Astrocyte of the cerebellum (primary cell): ENCODE results near the gene FBXL17.

ENCODE experiments used
- DNase-seq: peaks from one replicate; pipeline ENCODE4 v3.0.0-alpha.2; 2011; ENCODE audit warnings: low read depth
- H3K4me3 ChIP-seq: 2 replicates; pipeline ENCODE4 v1.5.1; 2011; ENCODE audit warnings: mild to moderate bottlenecking, low read depth, low read length, moderate library complexity
- CTCF ChIP-seq: IDR thresholded peaks from 2 replicates; pipeline ENCODE4 v1.5.1; 2012; ENCODE audit warnings: low read length, low read depth, moderate library complexity, mild to moderate bottlenecking; ENCODE audit errors: missing control alignments
- in situ Hi-C: cut with HindIII; loops from 2 replicates; pipeline ENCODE4 v1.10.0; 2017; ENCODE audit warnings: low sequenced_read_pairs

The FBXL17 gene

GRCh38 chr5:107853031-107853430 lies 528.9 kb downstream of the FBXL17 start:
- in situ Hi-C loops = no loop called here
- no peak for TF ChIP-seq CTCF
- no peak overlapping the region for H3K4me3 ChIP-seq
- DNase-seq = no peak

DNA sequence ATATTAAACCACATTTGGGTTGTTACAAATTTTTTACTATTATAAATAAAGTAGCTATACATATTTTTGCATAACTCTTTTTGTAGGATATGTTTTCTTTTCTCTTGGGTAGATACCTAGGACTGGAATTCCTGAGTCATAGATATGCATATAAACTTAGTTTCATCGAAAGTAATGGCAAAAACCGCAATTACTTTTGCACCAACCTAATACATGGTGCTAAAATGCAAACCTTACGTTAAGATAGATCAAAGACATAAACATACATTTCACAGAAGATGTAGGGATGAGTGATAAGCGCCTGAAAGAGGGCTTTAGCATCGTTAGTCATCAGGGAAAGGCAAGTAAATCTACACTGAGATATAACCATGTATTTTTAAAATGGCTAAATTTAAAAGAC lies 532.8 kb downstream of the FBXL17 start:
- TF ChIP-seq CTCF = no peak
- in situ Hi-C loops = no loop called here
- no peak for DNase-seq
- no peak overlapping the region for H3K4me3 ChIP-seq

GRCh38 chr5:107840592-107840991 lies 541.3 kb downstream of the FBXL17 start:
- H3K4me3 ChIP-seq = no peak overlapping the region
- DNase-seq = no peak
- no peak for TF ChIP-seq CTCF
- in situ Hi-C loops = no loop called here

- in situ Hi-C loops = no loop called here
- no peak for TF ChIP-seq CTCF
- H3K4me3 ChIP-seq = no peak overlapping the region
- no peak for DNase-seq
Measured at GRCh38 chr5:107840161-107840560, 541.7 kb downstream of the FBXL17 start.

- TF ChIP-seq CTCF = no peak
- no peak overlapping the region for H3K4me3 ChIP-seq
- DNase-seq = no peak
- in situ Hi-C loops = no loop called here
Measured at GRCh38 chr5:107835096-107835495, 546.8 kb downstream of the FBXL17 start.

- no peak for DNase-seq
- in situ Hi-C loops = no loop called here
- H3K4me3 ChIP-seq = no peak overlapping the region
- TF ChIP-seq CTCF = no peak
Measured at GRCh38 chr5:107832746-107833145, 549.2 kb downstream of the FBXL17 start.

DNA sequence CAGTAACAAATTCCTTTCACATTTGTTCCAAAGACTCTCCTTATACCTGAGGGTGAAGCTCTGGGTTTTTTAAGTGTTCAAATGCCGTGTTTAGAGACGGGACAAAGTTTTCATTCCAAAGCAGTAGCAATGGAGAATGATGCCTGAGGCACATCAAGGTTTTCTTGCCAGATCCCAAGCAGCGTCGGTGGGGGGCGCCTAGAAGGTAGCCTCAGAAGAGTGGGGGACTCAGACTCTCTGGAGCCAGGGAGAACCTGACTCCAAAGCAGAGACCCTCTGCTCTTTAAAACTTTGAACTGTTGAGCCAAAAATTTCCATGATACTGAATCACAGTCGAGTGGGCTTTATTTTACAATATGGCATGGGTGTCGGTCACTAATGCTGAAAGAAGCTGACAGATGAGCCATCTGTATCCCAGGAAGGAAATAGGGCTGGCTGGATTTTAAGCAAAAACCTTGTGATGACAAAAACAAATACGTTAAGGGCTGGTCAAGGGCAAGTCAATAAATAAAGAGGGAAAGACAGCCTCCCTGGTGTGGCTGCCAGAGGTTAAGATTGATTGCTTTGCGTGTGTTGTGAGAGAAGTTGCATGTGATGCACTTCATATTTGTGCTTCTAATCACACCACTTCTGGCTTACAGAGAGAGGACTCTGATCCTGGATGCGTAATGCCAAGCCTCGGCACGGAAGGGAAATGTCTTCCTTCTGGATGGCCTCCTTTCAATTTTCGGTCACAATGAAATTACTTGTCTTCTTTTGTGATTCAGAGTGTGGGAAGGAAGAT lies 550.1 kb downstream of the FBXL17 start:
- no peak for TF ChIP-seq CTCF
- DNase-seq = no peak
- in situ Hi-C loops = no loop called here
- no peak overlapping the region for H3K4me3 ChIP-seq
